T-helper 17 cell (primary cell): ENCODE results near the gene LRPAP1. TPM values are rescaled to one million over a fixed set of nuclear protein-coding genes. Genes with fewer than 3 reads are reported as not detected.
"Not testable (repeated sequence)": the region's sequence is repeated elsewhere in the genome, so short reads cannot be mapped to it uniquely, and the experiment has no call there.

Experiments
- ATAC-seq: fragments of 150-1000 bp; cut with Tn5 transposase; 2 replicates; pipeline ENCODE4 v1.10.0; 2021; ENCODE audit warnings: mild to moderate bottlenecking, moderate library complexity
- DNase-seq, 3 donors: peaks; one replicate each; pipeline versions ENCODE4 v3.0.0 to v3.0.0-alpha.2; 2020 to 2021
- H3K9me3 ChIP-seq: one replicate; pipeline ENCODE4 v1.7.0; 2013; ENCODE audit warnings: low read length, mild to moderate bottlenecking; ENCODE audit not compliant: control insufficient read depth, poor library complexity, severe bottlenecking
- H3K27ac Mint-ChIP-seq: one replicate; pipeline ENCODE4 v1.8.0; 2022; ENCODE audit warnings: mild to moderate bottlenecking, moderate library complexity, mixed read lengths
- H3K27me3 Mint-ChIP-seq: one replicate; pipeline ENCODE4 v1.8.0; 2022; ENCODE audit warnings: mixed read lengths
- H3K36me3 Mint-ChIP-seq: one replicate; pipeline ENCODE4 v1.8.0; 2022; ENCODE audit warnings: low read depth, mixed read lengths
- H3K4me1 Mint-ChIP-seq: one replicate; pipeline ENCODE4 v1.8.0; 2022; ENCODE audit warnings: mild to moderate bottlenecking, mixed read lengths
- H3K4me3 Mint-ChIP-seq: one replicate; pipeline ENCODE4 v1.8.0; 2022; ENCODE audit warnings: mild to moderate bottlenecking, moderate library complexity, mixed read lengths
- total RNA-seq, 4 donors: library from RNA in 2 of 4; stranded (reverse) in 2 of 4; gene quantifications; one replicate each; pipeline ENCODE4 v1.2.3 and lab custom pipeline; 2022 to 2026

The LRPAP1 gene, protein sequence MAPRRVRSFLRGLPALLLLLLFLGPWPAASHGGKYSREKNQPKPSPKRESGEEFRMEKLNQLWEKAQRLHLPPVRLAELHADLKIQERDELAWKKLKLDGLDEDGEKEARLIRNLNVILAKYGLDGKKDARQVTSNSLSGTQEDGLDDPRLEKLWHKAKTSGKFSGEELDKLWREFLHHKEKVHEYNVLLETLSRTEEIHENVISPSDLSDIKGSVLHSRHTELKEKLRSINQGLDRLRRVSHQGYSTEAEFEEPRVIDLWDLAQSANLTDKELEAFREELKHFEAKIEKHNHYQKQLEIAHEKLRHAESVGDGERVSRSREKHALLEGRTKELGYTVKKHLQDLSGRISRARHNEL
- total RNA-seq (10 to 100 TPM; 77.4 to 82.8 TPM), total RNA-seq (lab: John Stamatoyannopoulos, UW) (104 to 106 reads per million in 2 donors)

DNA sequence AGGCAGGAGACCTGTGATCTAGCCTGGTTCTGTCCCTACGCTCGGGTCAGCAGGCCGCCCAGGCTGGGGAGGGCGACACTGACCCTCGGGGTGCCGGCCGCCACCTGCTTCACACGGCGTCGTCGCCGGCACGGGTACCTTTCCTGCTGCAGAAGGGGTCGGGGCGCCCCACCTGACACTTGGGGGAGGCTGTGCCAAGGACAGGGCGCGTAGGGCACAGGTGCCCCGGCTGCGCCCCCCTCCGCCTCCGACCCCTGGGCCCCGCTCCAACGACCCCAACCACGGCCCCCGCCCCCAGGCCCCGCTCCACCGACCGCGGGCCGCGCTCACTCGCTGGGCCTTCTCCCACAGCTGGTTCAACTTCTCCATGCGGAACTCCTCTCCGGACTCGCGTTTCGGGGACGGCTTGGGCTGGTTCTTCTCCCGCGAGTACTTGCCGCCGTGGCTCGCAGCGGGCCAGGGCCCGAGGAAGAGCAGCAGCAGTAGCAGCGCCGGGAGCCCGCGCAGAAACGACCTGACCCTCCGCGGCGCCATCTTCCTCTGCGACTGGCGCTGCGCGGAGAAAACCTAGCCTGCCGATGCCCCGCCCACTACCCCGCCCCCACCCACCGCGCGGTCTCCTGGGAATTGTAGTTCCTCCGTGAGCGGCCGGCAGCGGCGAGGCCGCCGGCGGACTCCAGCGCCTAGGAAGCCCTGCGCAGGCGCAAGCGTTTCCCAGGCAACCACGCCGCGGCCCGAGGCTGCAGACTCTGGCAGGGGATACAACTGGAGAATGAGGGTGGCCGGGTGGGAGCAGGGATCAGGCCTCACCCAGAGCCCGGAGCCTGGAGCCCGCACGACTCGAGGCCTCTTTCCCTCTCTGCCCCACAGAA, at the start of gene LRPAP1:
Gene LRPAP1 (minus strand): TSS at position 544 of the 872 bp plus-strand sequence. CDS start 10 bp downstream, at position 534.
- DNase-seq, result peak; percentile 63 to 78 (median 76)
- ATAC-seq, result peak; percentile 93
- Mint-ChIP-seq H3K27me3 (no peaks in the 10 kb centered on the region), H3K4me3 (peak within 1 kb of the TSS; percentile 99), H3K27ac (peak within 1 kb of the TSS; percentile 96), H3K4me1 (peaks cover 31% of the 10 kb centered on the region), H3K36me3 (peaks cover 4% of the 10 kb centered on the region)
- H3K9me3 ChIP-seq, result no peaks in the 10 kb centered on the region

DNA sequence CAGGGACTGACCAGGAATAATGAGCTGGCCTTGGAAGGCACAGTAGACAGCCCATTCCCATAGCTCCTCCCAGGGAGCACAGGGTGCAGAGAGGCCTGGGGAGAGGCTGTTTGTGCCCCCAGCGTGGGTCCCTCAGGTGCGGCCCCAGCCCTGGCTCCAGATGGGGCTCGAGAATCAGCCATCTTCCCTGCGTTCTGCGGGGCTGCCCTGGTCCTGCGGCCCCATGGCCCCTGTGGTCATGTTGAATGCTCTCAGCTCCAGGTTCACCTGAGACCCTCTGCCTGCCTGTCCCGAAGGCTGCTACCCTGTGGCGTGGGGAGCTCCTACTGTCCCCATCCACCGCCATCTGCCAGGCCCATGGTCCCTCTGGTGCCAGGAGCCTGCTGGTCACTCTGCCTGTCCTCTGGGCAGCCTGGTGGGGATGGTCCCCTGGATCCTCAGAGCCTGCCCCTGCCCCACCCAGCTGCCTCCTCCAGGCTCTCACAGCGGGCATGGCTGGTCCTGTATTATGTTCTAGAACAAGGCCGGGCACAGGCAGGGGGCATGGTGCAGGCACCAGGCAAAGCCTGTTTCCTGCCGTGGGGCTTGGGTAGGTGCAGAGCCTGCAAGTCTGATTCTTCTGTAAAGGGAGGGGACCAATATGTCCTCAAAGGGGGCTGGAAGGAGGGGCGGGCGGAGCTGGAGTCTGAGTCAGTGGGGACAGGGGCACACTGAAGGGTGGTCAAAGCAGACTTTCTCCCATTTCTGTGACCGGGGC, 49.3 kb upstream of the LRPAP1 start:
- not testable (repeated sequence) for H3K36me3 Mint-ChIP-seq, H3K4me1 Mint-ChIP-seq, H3K27ac Mint-ChIP-seq, DNase-seq, H3K9me3 ChIP-seq, H3K27me3 Mint-ChIP-seq, ATAC-seq, H3K4me3 Mint-ChIP-seq

DNA sequence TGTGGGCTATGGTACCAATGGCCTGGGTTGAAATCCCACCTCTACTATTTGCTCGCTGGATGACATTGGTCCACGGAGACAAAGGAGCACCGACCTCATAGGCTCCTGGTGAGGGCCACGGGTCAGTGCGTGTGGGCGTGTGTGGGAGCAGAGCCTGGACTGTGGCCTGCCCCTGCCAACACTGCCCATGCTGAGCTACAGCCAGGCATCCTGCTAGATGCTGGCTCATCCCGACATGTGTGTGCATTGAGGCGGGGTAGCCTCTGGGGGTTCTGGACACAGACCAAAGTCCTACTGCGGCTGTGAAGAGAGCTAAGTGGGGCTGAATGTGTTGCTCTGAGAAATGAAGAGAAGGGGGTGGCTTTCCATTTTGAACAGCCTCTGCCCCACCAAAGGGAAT, 48.6 kb upstream of the LRPAP1 start:
- H3K9me3 ChIP-seq, H3K27me3 Mint-ChIP-seq, DNase-seq, ATAC-seq, H3K4me1 Mint-ChIP-seq, H3K36me3 Mint-ChIP-seq, H3K27ac Mint-ChIP-seq, H3K4me3 Mint-ChIP-seq: not testable (repeated sequence)

DNA sequence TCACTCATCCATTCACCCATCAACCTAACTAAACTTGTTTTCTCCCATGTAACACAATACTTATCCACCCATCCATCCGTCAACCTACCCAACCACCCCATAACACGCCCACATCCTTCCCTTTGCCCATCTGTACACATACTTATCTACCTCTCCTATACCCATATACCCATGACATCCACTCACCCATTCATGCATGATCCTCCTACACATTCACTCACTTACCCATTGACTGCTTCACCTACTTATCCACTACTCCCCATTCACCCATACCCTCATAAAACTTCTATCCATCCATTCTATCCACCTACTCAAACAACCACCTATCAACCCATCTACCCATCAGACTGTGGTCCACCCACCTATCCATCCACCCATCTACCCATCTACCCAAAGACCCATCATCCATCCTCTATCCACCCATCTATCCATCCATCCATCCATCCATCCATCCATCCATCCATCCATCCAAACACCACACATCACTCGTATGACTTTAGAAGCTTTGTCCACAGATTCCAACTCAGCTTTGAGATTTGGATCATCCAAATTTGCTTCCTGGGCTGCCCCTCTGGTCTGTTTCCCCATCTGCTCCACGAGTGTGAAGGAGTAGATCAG, 46.4 kb upstream of the LRPAP1 start:
- H3K9me3 ChIP-seq, H3K27me3 Mint-ChIP-seq, H3K4me1 Mint-ChIP-seq, H3K27ac Mint-ChIP-seq, ATAC-seq, H3K4me3 Mint-ChIP-seq, DNase-seq, H3K36me3 Mint-ChIP-seq: not testable (repeated sequence)

DNA sequence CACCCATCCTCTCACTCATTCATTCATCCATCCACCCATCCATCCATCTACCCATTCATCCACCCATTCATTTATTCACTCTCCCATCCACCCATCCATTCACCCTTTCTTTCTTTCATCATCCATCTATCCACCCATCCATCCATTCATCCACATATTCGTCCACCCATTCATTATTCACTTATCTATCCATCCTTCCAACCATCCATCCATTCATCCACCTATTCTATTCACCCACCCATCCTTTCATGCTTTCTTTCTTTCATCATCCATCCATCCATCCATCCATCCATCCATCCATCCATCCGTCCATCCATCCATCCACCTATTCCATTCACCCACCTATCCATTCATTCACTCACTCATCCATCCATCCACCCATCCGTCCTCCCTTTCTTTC, 45.8 kb upstream of the LRPAP1 start:
- H3K27me3 Mint-ChIP-seq, H3K27ac Mint-ChIP-seq, H3K4me1 Mint-ChIP-seq, H3K36me3 Mint-ChIP-seq, DNase-seq, H3K9me3 ChIP-seq, ATAC-seq, H3K4me3 Mint-ChIP-seq: not testable (repeated sequence)

DNA sequence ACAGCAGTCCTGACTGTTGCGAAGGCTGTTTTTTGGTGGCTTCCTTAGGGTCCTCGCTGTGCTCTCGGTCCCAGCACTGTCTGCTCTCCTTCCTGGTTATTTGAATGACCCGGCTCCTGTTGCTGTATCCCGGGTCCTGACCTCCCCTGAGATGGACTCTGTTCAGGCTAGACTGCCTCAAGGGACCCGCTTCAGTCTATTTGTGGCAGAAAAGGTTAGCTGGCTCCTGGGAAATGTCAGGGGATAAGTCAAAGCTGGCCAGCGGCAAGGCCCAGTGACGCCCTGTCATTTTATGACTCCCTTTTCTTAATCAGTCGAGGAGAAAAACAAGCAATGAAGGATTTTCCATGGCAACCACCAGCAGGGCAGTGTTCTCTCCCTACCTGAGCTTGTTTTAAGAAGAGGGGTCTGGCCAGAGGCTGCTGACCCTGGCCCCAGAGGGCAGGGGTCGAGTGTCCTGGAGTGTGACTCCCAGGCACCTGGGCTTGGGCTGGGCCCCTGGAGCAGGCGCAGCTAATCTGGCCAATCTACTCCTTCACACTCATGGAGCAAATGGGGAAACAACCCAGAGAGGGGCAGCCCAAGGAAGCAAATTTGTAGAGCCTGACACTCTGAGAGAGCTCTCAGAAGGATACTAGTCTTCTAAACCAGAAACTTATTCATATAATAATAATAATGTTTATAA, 45.1 kb upstream of the LRPAP1 start:
- not testable (repeated sequence) for H3K4me3 Mint-ChIP-seq, H3K27ac Mint-ChIP-seq, H3K4me1 Mint-ChIP-seq, H3K27me3 Mint-ChIP-seq, ATAC-seq, H3K36me3 Mint-ChIP-seq, DNase-seq, H3K9me3 ChIP-seq

DNA sequence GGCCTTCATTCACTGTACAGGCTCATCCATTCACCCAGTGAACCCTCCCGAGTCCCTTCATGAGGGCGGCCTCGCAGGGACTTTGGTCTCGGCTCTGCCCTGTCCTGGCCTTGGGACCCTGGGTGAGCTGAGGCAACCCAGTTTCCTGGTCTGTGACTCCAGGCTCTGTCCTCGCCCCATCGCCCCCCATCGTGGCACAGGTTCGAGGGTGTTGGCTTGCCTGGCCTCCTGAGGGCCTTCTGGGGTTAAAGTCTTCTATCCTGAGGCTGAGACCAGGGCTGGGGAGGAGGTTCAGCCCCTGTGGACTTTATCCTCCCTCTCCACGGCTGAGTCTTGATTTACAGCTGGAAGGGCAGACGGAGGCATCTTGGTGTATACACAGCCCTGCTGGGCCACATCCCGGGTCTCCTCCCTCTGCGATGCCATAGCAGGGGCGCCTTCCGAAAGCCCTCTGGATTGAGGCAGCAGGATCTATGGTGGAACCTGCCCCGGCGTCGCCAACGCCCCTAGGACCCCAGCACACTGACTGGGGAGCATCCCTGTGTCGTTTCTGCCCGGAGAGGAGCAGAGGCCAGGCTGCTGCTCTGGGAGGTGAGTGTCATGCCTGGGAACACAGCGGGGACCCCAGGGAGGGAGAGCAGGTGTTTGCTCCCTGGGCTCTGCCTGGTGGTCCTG, 44.4 kb upstream of the LRPAP1 start:
- not testable (repeated sequence) for H3K27ac Mint-ChIP-seq, DNase-seq, H3K4me3 Mint-ChIP-seq, H3K9me3 ChIP-seq, ATAC-seq, H3K27me3 Mint-ChIP-seq, H3K4me1 Mint-ChIP-seq, H3K36me3 Mint-ChIP-seq

DNA sequence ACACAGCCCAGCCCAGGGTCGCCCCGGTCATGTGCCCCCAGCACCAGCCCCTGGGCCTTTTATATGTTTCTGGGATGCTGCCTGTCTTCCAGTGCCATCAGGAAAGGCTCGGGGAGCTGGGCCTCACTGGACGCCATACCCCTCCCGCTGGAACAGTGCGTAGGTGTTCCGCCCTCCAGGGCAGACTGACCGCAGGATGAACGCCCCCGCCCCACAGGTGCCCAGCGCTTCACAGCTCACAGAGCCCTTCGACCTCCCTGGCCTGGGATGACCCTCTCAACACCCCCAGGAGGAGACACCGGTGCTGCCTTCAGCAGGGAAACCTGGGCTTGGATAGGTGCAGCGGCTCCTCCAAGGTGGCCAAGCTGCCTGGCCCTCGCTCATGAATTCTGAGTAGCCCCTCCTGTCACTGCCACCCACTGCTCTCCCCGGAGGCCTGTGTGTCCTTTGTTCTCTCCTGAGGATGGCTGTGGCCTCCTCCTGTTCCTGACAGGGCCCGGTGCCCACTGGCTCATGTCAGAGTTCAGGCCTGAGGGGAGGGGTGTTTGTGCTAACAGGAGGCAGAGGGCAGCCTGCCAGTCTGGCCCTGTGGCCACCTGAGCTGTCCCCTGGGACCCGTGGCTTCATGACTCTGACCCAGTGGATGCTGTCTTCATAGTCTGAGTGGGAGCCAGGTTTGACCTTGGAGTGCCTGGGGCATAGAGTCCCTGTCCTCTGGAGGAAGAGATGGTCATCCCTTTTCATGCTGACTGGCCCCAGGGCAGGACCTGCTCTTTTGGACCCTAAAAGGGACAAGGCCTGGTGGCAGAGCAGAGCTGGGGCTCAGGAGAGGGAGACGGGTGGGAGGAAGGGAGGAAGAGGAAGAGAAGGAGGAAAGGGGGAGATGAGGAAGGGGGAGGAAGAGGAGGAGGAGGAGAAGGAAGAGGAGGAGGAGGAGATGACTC, 43.5 kb upstream of the LRPAP1 start:
- H3K27me3 Mint-ChIP-seq, H3K36me3 Mint-ChIP-seq, H3K4me3 Mint-ChIP-seq, H3K9me3 ChIP-seq, H3K27ac Mint-ChIP-seq, H3K4me1 Mint-ChIP-seq, ATAC-seq, DNase-seq: not testable (repeated sequence)

DNA sequence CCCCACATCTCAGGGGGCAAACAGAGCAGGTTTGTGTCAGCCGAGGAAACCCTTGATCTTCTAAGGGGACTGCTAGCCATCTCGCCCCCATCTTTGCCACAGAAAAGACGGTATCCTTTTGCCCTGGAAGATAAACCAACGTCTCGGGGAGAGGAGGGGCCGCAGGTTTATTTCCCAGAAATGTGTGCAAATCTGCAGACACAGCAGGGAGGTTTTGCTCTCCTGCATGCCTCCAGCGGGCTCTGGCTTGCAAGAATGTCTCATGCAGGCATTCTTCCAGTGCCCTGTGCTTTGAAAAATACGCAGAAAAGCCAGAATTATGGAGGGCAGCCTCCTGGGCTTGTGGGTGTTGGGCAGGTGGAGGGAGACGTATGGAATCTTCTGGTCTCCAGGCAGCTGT, 42.6 kb upstream of the LRPAP1 start:
- H3K27me3 Mint-ChIP-seq, H3K4me3 Mint-ChIP-seq, H3K4me1 Mint-ChIP-seq, DNase-seq, ATAC-seq, H3K9me3 ChIP-seq, H3K27ac Mint-ChIP-seq, H3K36me3 Mint-ChIP-seq: not testable (repeated sequence)

DNA sequence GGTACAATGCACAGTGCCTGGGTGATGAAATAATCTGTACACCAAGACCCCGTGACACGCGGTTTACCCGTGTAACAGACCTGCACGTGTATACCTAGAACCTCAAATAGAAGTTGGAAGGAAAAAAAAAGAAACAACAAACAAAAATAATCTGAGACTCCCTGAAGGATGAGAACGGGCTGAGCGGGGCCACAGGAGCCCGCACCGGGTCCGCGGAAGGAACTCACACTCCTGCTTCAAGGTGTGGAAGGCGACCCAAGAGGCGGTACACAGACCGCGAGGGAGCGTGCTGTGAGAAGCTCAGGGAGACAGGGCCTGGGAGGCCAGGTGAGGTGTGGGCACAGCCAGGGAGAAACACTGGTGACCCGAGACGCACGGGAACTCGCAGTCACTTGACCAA, 42.1 kb upstream of the LRPAP1 start:
- not testable (repeated sequence) for H3K4me1 Mint-ChIP-seq, H3K36me3 Mint-ChIP-seq, DNase-seq, H3K9me3 ChIP-seq, H3K27me3 Mint-ChIP-seq, H3K27ac Mint-ChIP-seq, ATAC-seq, H3K4me3 Mint-ChIP-seq

DNA sequence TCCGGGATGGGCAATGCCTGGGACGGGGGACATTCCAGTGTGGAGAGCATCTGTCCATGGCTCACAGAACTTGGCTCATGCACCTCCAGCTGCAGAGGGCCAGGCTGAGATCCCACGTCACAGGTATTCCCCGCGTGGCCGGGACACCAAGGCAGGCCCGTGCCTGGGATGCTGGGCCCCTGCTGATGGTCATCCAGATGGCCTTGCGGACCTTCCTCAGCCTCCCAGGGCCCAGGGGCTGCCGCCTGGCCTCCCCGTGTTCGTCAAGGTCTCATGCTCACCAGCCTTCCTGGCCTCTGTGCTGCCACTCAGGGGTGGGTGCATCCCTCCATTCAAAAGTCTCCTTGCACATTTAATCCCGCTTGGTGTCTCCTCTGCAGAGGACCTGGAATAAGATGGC, 40.9 kb upstream of the LRPAP1 start:
- Mint-ChIP-seq H3K4me3 (no peak overlapping the region), H3K4me1 (no peaks in the 10 kb centered on the region), H3K27me3 (no peaks in the 10 kb centered on the region), H3K36me3 (no peaks in the 10 kb centered on the region), H3K27ac (no peak overlapping the region)
- DNase-seq (no peak), ATAC-seq (no peak)
- no peaks in the 10 kb centered on the region for H3K9me3 ChIP-seq
